ENCODE data around the gene FOXD1. TPM values are rescaled to one million over a fixed set of nuclear protein-coding genes. Genes with fewer than 3 reads are reported as not detected.

FOXD1 gene
- total and polyA plus RNA-seq, 11 donors = 0.06 to 0.18 TPM; not detected in 9

DNA sequence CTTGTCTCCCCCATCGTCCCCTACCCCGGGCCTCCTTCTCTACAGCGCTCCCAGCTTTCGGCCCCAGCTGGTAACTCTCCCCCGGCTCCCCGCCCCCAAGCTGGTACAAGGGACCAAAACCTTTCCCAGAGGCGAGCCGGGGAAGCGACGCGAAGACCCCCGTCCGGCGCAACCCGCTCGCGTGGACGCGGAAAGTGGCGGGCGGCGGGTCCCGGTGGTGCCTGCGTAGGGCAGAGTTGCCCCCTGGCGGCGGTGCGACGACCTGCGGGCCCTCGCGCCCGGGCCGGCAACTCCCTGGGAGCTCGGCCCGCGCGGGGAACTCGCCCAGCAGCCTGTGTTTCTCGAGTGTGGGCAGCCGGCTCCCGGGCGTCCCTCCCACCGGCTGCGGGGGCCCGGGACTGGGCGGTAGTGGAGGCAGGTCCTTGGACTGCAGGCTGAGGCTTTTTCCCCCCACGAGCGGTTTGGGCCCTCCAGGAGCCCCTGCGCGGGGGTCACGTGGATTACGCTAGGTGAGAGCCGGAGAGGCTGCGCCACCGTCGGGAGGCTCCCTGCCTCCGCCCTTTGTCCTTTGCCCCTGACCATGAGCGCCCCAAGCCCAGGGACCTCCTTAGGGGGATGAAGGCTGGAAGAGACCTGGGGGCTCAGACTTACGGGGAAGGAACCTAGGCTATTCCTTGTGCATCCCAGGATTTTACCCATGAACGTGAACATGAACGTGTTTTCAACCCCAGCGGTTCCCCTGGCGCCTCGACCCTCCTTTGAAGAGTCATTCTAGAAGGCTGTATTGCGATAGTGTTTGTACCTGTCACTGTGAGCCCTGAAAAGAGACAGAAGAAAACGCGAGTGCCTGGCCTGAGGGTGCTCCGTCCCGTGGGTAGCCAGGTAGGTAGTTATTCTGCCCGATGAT, 2.9 kb upstream of the FOXD1 start:
- Histone ChIP-seq H3K4me1 (peaks cover 0 to 32% (median 15%) of the 10 kb centered on the region in 12 donors), H3K27me3 (peaks cover 58 to 88% (median 69%) of the 10 kb centered on the region in 9 donors), H3K9me3 (peaks cover 0 to under 1% (median 0%) of the 10 kb centered on the region in 12 donors), H3K27ac (no peak overlapping the region), H3K4me3 (peak overlapping the region in 3 of 12 donors; percentile 15 to 25 (median 18)), H3K36me3 (no peaks in the 10 kb centered on the region)
- intact Hi-C loops (cut with DNase I) = loop anchor here in 9 of 10 donors (2.0 to 10.0 kb wide), 5 partner anchors 219 to 369 kb away; no protein-coding TSS in a partner anchor
- peak; percentile 35 to 79 (median 64) for ATAC-seq
- DNase-seq = peak; percentile 38 to 84 (median 63)
- WGBS, 4 donors = 2 to 5% (median 3%) methylated on average over 32 to 70 of the region's 70 CpGs
- TF ChIP-seq POLR2A (IDR thresholded peaks at IDR 0.05) = no peak
- TF ChIP-seq, protein P1, sequence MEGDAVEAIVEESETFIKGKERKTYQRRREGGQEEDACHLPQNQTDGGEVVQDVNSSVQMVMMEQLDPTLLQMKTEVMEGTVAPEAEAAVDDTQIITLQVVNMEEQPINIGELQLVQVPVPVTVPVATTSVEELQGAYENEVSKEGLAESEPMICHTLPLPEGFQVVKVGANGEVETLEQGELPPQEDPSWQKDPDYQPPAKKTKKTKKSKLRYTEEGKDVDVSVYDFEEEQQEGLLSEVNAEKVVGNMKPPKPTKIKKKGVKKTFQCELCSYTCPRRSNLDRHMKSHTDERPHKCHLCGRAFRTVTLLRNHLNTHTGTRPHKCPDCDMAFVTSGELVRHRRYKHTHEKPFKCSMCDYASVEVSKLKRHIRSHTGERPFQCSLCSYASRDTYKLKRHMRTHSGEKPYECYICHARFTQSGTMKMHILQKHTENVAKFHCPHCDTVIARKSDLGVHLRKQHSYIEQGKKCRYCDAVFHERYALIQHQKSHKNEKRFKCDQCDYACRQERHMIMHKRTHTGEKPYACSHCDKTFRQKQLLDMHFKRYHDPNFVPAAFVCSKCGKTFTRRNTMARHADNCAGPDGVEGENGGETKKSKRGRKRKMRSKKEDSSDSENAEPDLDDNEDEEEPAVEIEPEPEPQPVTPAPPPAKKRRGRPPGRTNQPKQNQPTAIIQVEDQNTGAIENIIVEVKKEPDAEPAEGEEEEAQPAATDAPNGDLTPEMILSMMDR (IDR thresholded peaks at IDR 0.05) = peak; percentile 64 to 87 (median 75)

GRCh38 chr5:73450672-73451223, 2.2 kb upstream of the FOXD1 start:
- Histone ChIP-seq H3K36me3 (no peaks in the 10 kb centered on the region), H3K27ac (no peak overlapping the region), H3K9me3 (no peaks in the 10 kb centered on the region), H3K4me3 (peak overlapping the region in 1 of 12 donors; percentile 15), H3K4me1 (peaks cover 0 to 33% (median 16%) of the 10 kb centered on the region in 12 donors), H3K27me3 (peaks cover 65 to 88% (median 74%) of the 10 kb centered on the region in 9 donors)
- ATAC-seq = no peak
- intact Hi-C loops (cut with DNase I) = loop anchor here in 9 of 10 donors (2.0 to 10.0 kb wide), 5 partner anchors 218 to 368 kb away; no protein-coding TSS in a partner anchor
- WGBS, 4 donors = 4 to 8% (median 5%) methylated on average over 26 to 27 of the region's 27 CpGs
- DNase-seq = no peak
- TF ChIP-seq POLR2A (IDR thresholded peaks at IDR 0.05) = no peak
- TF ChIP-seq, protein P1 (IDR thresholded peaks at IDR 0.05) = no peak

DNA sequence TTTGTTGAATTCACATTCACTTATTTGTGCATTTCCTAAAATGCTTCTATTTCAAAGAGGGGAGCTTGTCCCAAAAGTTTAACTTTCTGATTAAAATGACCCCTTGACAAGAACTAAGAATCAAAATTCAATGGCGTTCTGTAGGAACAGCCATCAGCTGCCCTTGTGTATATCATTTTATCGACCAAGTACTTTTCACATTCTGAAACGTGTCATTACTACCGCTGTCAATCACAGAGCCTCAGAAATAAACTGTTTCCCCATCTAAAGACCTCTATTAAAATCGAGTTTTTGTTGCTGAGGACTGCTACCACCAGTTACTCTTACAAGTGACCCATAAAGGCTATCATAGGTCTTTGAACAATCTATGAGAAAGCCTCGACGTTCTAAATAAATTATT, 1.6 kb upstream of the FOXD1 start:
- H3K9me3 ChIP-seq = no peaks in the 10 kb centered on the region
- no peaks in the 10 kb centered on the region for H3K36me3 ChIP-seq
- intact Hi-C loops (cut with DNase I) = loop anchor here in 9 of 10 donors (2.0 to 10.0 kb wide), 5 partner anchors 218 to 368 kb away; no protein-coding TSS in a partner anchor
- WGBS, 4 donors = 9 to 16% (median 11%) methylated on average over 7 of the region's 7 CpGs
- DNase-seq (no peak), ATAC-seq (no peak)
- peaks cover 71 to 88% (median 80%) of the 10 kb centered on the region in 9 donors for H3K27me3 ChIP-seq
- no peak overlapping the region for H3K27ac ChIP-seq
- H3K4me3 ChIP-seq = no peak overlapping the region
- TF ChIP-seq, protein P1 (IDR thresholded peaks at IDR 0.05) = no peak
- no peak for TF ChIP-seq POLR2A (IDR thresholded peaks at IDR 0.05)
- H3K4me1 ChIP-seq = peaks cover 0 to 33% (median 16%) of the 10 kb centered on the region in 12 donors

Measured in heart left ventricle (tissue), 16 donors.